GM19035 (cell line): ENCODE measurements around the gene NUP155.
"Not testable (repeated sequence)": the region's sequence is repeated elsewhere in the genome, so short reads cannot be mapped to it uniquely, and the experiment has no call there.

Experiments used
- ATAC-seq: cut with Tn5 transposase; IDR thresholded peaks from one replicate; pipeline ENCODE4 v1.9.1; 2021; ENCODE audit not compliant: unreplicated experiment

The NUP155 gene

GRCh38 chr5:37370864-37371726 is at the start of gene NUP155:
Gene NUP155 (minus strand): TSS chr5:37371106. CDS start chr5:37370977, 129 bp downstream.
- peak; percentile 93 for ATAC-seq

GRCh38 chr5:37417347-37417746 is 46.4 kb upstream of the NUP155 start:
- ATAC-seq: no peak

DNA sequence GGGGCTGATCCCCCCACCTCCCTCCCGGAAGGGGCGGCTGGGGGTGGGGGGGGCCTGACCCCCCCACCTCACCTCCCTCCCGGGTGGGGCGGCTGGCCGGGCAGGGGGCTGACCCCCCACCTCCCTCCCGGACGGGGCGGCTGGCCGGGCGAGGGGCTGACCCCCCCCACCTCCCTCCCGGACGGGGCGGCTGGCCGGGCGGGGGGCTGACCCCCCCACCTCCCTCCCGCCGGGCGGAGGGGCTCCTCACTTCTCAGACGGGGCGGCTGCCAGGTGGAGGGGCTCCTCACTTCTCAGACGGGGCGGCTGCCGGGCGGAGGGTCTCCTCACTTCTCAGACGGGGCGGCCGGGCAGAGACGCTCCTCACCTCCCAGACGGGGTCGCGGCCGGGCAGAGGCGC is 44.5 kb upstream of the NUP155 start:
- not testable (repeated sequence) for ATAC-seq

- no peak for ATAC-seq
Measured at GRCh38 chr5:37412515-37412914, 41.6 kb upstream of the NUP155 start.

DNA sequence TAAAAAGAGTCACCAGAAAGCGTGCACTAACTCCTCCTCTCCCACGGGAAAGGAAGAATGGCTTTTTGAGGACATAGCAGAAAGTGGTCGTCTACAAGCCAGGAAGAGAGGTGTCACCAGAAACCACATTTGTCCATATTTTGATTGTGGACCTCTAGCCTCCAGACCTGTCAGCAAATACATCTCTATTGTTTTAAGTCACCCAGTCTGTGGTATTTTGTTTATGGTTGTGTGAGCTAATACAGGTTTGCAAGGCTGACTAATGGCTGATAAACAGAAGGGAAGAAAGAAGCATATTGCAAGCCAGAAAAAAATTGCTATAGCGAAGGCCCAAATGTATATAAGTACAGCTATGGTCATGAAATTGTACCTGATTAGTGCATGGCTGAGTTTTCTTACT is 29.6 kb upstream of the NUP155 start:
- ATAC-seq: no peak

GRCh38 chr5:37396352-37396751 is 25.4 kb upstream of the NUP155 start:
- ATAC-seq: no peak

DNA sequence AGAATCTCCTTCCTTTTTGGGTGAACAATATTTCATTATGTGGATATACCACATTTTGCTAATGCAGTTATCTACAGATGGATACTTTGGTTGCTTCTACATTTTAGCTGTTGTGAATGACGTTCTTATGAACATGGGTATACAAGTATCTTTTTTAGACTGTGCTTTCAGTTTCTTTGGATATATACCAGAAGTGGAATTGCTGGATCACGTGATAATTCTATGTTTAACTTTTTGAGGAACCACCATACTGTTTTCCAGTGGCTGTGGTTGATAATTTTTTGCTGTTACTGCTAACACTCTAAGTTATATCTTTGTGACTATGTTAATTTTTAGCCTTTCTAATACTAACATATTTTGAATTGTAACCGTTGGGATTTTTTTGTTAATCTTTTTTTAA is 20.7 kb upstream of the NUP155 start:
- no peak for ATAC-seq

DNA sequence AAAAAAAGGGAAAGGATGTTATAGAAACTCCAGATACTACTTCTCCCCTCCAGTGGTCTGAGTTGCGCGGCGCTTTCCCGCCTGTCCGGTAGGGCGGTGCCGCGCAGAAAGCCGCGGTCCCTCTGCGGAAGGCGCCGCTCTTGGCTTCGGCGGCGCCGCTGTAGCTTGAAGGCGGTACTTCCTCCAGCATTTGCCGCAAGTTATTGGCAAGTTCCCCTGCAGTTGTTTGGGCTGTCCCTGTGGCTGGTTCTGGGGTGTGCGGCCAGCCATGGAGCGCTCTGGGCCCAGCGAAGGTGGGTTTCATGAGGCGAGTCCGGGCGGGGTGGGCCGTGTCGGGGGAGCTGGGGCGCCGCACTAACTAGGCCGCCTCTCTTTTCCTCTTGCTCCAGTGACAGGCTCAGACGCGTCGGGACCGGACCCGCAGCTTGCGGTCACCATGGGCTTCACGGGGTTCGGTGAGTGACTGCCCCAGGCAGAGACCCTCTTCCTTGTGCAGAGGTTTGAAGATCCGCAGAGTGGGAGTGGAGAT is 8.3 kb upstream of the NUP155 start, which contains the start of gene WDR70:
Gene WDR70, plus strand, starts transcription at position 219 of the 529 bp plus-strand sequence. Its CDS starts 50 bp downstream, at position 269.
- ATAC-seq: peak; percentile 98

- ATAC-seq: not testable (repeated sequence)
Measured at GRCh38 chr5:37378066-37378465, 7.2 kb upstream of the NUP155 start.

DNA sequence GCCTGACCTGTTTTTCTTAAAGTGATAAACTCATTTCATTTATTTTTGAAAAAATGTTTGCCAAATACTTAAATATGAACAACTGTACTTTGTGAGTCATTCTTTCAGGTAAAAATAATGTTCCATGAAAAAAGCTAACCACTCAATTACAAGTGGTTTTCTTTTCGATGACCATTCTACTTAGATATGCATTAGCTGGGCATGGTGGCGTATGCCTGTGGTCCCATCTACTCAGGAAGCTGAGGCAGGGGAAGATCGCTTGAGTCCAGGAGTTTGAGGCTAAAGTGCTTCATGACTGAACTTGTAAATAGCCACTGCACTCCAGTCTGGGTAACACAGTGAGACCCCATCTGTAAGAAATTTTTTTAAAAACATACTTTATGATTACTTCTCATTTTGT is 4.2 kb upstream of the NUP155 start:
- no peak for ATAC-seq

DNA sequence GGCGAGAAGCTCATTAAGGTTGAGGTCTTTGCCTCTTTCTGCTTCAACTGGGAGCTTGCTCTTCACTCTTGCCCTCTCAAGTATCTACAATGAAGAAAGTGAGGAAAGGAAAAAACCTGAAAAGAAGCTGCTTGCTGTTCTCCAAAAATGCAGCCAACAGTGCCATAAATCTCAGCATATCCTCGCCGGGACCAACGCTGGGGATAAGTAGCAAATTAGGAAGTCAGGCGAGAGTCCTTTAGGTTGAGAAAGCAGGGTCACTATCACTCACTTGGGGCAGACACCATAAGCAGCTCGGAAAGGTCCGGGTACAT is 399 bp downstream of the NUP155 start:
- no peak for ATAC-seq

DNA sequence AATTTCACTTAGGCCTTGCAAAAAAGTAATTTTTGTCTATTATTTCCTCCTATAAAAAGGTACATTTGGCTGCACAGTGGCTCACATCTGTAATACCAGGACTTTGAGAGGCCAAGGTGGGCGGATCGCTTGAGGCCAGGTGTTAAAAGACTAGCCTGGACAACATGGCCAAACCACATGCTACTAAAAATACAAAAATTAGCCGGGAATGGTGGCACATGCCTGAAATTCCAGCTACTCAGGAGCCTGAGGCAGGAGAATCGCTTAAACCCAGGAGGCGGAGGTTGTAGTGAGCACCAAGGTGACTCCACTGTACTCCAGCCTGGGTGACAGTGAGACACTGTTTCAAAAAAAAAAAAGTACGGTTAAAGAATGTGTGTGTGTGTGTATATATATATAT is 15.7 kb downstream of the NUP155 start:
- ATAC-seq: no peak

DNA sequence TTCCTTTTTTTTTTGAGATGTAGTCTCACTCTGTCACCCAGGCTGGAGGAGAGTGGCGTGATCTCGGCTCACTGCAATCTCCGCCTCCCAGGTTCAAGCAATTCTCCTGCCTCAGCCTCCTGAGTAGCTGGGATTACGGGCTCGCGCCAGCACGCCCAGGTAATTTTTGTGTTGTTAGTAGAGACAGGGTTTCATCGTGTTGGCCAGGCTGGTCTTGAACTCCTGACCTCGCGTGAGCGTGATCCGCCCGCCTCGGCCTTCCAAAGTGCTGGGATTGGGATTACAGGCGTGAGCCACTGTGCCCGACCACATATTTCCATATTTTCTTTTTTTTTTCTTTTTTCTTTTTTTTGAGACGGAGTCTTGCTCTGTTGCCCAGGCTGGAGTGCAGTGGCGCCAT is 28.2 kb downstream of the NUP155 start:
- ATAC-seq: not testable (repeated sequence)

DNA sequence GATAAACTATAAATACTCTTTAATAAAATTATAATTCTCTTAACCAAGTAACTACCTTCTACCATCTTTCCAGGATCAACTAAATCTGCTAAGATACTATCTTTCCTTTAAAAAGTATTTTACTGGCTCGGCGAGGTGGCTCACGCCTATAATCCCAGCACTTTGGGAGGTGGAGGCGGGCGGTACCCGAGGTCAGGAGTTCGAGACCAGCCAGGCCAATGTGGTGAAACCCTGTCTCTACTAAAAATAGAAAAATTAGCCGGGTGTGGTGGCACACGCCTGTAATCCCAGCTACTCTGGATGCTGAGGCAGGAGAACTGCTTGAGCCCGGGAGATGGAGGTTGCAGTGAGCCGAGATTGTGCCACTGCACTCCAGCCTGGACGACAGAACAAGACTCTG is 36.2 kb downstream of the NUP155 start:
- ATAC-seq: not testable (repeated sequence)

GRCh38 chr5:37326536-37326935 is 44.4 kb downstream of the NUP155 start:
- no peak for ATAC-seq

- no peak for ATAC-seq
Measured at GRCh38 chr5:37323607-37324006, 47.3 kb downstream of the NUP155 start.

DNA sequence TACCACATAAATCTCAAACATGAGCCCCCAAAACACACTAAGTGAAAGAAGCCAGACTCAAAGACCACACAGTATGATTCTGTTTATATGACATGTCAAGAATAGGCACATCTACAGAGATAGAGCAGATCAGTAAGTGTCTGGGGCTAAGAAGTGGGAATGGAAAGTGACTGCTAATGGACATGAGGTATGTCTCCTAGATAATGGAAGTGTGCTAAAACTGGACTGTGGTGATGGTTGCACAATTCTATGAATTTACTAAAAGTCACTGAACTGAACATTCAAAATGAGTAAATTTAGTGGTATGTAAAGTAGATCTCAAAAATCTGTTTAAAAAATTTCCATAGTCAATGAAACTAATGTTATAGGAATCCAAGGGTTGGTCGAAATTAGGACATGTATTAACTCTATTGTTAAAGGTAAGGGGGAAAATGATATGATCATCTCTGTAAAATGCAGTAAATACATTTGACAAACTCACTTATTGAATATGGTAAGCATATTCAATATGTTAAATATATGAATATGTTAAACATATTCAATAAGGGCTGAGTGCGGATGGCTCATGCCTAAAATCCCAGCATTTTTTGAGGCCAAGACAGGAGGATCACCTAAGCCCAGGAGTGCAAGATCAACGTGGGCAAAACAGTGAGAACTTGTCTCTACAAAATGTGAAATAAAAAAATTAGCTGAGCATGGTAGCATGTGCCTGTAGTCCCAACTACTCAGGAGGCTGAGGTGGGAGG is 51.7 kb downstream of the NUP155 start:
- no peak for ATAC-seq

DNA sequence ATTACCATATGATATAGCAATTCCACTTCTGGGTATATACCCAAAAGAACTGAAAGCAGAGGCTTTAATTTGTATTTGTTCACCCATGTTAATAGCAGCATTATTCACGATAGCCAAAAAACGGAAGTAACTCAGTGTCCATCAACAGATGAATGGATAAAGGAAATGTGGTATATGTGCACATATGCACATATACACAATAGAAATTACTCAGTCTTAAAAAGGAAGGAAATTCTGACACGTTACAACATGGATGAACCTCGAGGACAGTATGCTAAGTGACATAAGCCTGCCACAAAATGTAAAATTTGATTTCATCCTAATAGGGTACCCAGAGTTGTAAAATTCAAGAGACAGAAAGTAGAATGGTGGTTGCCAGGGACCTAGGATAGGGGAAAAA is 54.9 kb downstream of the NUP155 start:
- no peak for ATAC-seq

DNA sequence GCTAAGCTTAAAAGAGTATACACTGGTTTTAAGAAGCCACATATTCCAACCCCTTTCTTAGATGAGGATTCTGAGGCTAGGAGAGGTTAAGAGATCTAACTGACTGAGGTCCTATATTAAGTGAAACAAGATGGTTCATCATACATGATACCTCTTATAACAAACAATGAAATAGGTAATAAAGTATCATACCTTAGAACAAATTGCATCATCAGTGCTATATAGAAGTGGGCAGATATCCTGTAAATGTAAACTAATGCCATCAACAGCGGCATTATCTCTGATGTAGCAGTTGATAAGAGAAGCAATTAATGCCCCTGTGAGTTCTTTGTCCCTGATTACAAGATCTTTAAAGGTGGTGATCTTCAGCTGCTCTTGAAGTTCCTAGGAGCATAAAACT is 60.5 kb downstream of the NUP155 start:
- ATAC-seq: no peak

DNA sequence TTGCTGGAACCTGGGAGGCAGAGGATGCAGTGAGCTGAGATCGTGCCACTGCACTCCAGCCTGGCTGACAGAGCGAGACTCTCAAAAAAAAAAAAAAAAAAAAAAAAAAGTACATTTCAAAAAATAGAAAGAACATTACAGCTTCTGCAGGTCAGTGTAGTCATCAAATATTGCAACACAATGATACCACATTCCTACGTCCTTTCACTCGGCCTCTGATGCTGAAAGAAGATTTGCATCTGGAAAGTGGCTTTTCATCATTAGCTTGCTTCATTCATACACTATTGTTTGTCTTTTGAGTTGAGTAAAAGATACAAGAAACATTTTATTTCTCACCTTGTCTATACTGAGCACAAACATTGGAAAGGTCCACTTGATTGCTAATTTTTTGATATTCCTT is 62.1 kb downstream of the NUP155 start:
- no peak for ATAC-seq

DNA sequence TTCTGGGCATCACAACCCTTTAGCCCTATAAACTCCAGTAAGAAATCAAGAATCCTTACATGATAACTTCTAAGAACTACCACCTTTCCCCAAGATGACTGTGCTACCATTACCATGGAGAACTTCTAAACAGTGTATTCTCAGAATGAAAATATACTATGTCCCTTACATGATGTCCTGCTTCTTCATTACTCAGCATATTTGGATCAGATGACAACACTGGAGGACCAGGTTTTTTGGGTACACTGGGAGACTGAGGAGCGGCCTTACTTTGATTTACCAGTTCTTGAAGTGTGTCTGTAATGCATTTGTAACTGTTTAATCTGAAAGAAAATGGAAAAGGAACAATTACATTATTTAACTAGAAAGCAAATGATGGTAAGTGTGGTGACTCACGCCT is 66.0 kb downstream of the NUP155 start:
- no peak for ATAC-seq

- ATAC-seq: not testable (repeated sequence)
Measured at GRCh38 chr5:37296313-37296712, 74.6 kb downstream of the NUP155 start.
